ENCODE results near the gene DEFB128. TPM values are rescaled to one million over a fixed set of nuclear protein-coding genes. Genes with fewer than 3 reads are reported as not detected.
A peak's percentile ranks its signal among the peaks of the same experiment; 100 is the strongest.
"Not testable (repeated sequence)": the region's sequence is repeated elsewhere in the genome, so short reads cannot be mapped to it uniquely, and the experiment has no call there.

Gene DEFB128
- total RNA-seq, 1 donor from 2014 or later, result not detected

DNA sequence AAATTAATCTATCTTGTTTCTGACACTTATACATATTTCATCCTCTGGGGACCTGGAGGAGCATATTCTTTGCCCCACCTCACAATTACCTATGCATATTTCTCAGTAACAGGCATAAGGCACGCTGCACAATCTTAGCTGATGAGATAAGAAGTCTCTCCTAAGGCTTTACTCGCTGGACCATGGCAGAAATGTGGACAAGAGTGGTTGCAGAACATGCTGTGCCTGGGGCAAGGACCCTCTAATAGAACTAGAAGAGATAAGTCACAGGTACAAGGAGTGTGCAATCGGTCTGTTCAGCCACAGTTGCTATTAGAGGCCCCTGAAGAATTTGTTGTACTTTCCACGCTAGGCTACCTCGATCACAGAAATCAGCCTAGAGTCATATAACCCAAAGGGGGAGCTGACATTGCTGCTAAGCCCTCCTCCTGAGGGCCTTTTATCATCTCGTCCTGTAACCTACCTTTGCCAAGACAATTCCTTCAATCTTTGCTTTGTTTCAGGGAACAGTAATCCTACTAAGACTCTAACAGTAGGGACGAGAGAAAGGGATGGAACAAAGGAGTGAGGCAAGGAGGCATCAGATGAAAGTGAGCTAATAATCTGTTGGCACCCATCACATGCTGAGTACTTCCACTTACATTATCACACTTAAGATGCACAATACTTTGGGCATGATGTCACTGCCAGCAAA is 21.4 kb upstream of the DEFB128 start:
- Histone ChIP-seq H3K27me3 (ENCODE audit: control insufficient read depth, insufficient read depth, low read length) (no peaks in the 10 kb centered on the region), H3K36me3 (ENCODE audit: control insufficient read depth, insufficient read depth, low read length) (no peaks in the 10 kb centered on the region), H3K4me3 (ENCODE audit: low read depth, low read length) (no peak overlapping the region)
- no peak for TF ChIP-seq CTCF (IDR thresholded peaks at IDR 0.05; ENCODE audit: insufficient read depth, low read length, severe bottlenecking)
- peak; percentile 64 for FAIRE-seq
- no peak for DNase-seq (ENCODE audit: low read depth)

DNA sequence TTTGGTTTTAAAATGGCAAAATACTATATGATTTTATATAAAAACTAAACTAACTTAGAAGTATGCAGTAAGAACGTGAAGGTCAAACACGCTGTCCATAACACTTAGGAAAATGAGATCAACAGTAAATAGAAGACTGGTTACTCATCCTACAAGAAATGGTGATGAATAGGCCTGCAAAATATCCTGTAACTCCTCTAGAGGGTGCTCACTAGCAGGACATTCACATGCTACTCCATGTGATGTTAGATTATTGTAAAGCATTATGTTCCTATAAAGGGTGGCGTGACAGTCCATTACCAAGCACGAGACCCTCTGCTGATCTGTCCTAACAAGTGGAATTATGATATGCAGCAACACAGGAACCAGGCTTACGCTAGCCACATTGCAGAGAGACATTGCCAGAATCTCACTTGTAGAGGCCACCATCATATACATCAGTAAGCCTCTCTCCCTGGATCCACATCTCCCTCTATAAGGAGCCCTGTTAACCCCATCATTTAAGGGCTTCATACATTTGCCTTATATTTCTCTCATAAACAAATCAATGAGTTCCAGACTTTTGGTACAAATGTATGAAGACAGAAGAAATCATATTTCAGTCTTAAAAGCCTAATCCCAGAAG is 19.5 kb upstream of the DEFB128 start:
- Histone ChIP-seq H3K4me3 (ENCODE audit: low read depth, low read length) (no peak overlapping the region), H3K27me3 (ENCODE audit: control insufficient read depth, insufficient read depth, low read length) (no peaks in the 10 kb centered on the region), H3K36me3 (ENCODE audit: control insufficient read depth, insufficient read depth, low read length) (no peaks in the 10 kb centered on the region)
- TF ChIP-seq CTCF (IDR thresholded peaks at IDR 0.05; ENCODE audit: insufficient read depth, low read length, severe bottlenecking), result peak; percentile 60
- FAIRE-seq (peak; percentile 68), DNase-seq (ENCODE audit: low read depth) (peak; percentile 76)

DNA sequence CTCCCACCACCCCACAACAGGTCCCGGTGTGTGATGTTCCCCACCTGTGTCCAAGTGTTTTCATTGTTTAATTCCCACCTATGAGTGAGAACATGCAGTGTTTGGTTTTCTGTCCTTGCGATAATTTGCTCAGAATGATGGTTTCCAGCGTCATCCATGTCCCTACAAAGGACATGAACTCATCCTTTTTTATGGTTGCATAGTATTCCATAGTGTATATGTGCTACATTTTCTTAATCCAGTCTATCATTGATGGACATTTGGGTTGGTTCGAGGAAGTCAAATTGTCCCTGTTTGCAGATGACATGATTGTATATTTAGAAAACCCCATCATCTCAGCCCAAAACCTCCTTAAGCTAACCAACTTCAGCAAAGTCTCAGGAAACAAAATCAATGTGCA is 14.1 kb upstream of the DEFB128 start:
- not testable (repeated sequence) for DNase-seq (ENCODE audit: low read depth); H3K36me3 ChIP-seq (ENCODE audit: control insufficient read depth, insufficient read depth, low read length); FAIRE-seq; H3K27me3 ChIP-seq (ENCODE audit: control insufficient read depth, insufficient read depth, low read length); H3K4me3 ChIP-seq (ENCODE audit: low read depth, low read length)

GRCh38 chr20:199996-200395 is 10.5 kb upstream of the DEFB128 start:
- TF ChIP-seq CTCF (IDR thresholded peaks at IDR 0.05; ENCODE audit: insufficient read depth, low read length, severe bottlenecking), result no peak
- FAIRE-seq, result no peak
- no peak for DNase-seq (ENCODE audit: low read depth)

GRCh38 chr20:198225-198624 is 8.7 kb upstream of the DEFB128 start:
- TF ChIP-seq CTCF (IDR thresholded peaks at IDR 0.05; ENCODE audit: insufficient read depth, low read length, severe bottlenecking), result no peak
- no peak overlapping the region for H3K4me3 ChIP-seq (ENCODE audit: low read depth, low read length)
- no peaks in the 10 kb centered on the region for H3K27me3 ChIP-seq (ENCODE audit: control insufficient read depth, insufficient read depth, low read length)
- no peak for FAIRE-seq
- no peak for DNase-seq (ENCODE audit: low read depth)
- H3K36me3 ChIP-seq (ENCODE audit: control insufficient read depth, insufficient read depth, low read length), result no peaks in the 10 kb centered on the region

More at GRCh38 chr20:199996-200395, 10.5 kb upstream of the DEFB128 start:
- H3K36me3 ChIP-seq (ENCODE audit: control insufficient read depth, insufficient read depth, low read length), result no peaks in the 10 kb centered on the region
- H3K27me3 ChIP-seq (ENCODE audit: control insufficient read depth, insufficient read depth, low read length), result no peaks in the 10 kb centered on the region
- H3K4me3 ChIP-seq (ENCODE audit: low read depth, low read length), result no peak overlapping the region

- no peak for DNase-seq (ENCODE audit: low read depth)
- TF ChIP-seq CTCF (IDR thresholded peaks at IDR 0.05; ENCODE audit: insufficient read depth, low read length, severe bottlenecking), result no peak
- no peak for FAIRE-seq
- no peak overlapping the region for H3K4me3 ChIP-seq (ENCODE audit: low read depth, low read length)
- H3K27me3 ChIP-seq (ENCODE audit: control insufficient read depth, insufficient read depth, low read length), result no peaks in the 10 kb centered on the region
- no peaks in the 10 kb centered on the region for H3K36me3 ChIP-seq (ENCODE audit: control insufficient read depth, insufficient read depth, low read length)
These were observed 1.8 kb downstream of the DEFB128 start for GRCh38 chr20:187733-188132.

All from bronchial epithelial cell (primary cell).